HG02623 (cell line): ENCODE measurements around the gene AATF.

Source experiments
- ATAC-seq: cut with Tn5 transposase; IDR thresholded peaks from one replicate; pipeline ENCODE4 v1.9.1; 2021; ENCODE audit warnings: moderate library complexity; ENCODE audit not compliant: unreplicated experiment

Gene AATF

GRCh38 chr17:37041932-37042331 is 93.2 kb downstream of the AATF start:
- ATAC-seq = no peak

- ATAC-seq = no peak
Measured at GRCh38 chr17:37043201-37043600, 94.4 kb downstream of the AATF start.

- ATAC-seq = no peak
Measured at GRCh38 chr17:37045351-37045922, 96.7 kb downstream of the AATF start.

GRCh38 chr17:37047631-37048104 is 98.9 kb downstream of the AATF start:
- peak; percentile 50 for ATAC-seq

GRCh38 chr17:37048811-37049210 is 100.1 kb downstream of the AATF start:
- ATAC-seq = no peak

GRCh38 chr17:37050920-37051319 is 102.2 kb downstream of the AATF start:
- no peak for ATAC-seq

GRCh38 chr17:37051381-37051780 is 102.6 kb downstream of the AATF start:
- no peak for ATAC-seq

- ATAC-seq = no peak
Measured at GRCh38 chr17:37051833-37052232, 103.1 kb downstream of the AATF start.

GRCh38 chr17:37052450-37052849 is 103.7 kb downstream of the AATF start:
- ATAC-seq = no peak

- ATAC-seq = no peak
Measured at GRCh38 chr17:37054894-37055293, 106.1 kb downstream of the AATF start.

- ATAC-seq = no peak
Measured at GRCh38 chr17:37056622-37057021, 107.9 kb downstream of the AATF start.

GRCh38 chr17:37059493-37059892 is 110.7 kb downstream of the AATF start:
- no peak for ATAC-seq

- no peak for ATAC-seq
Measured at GRCh38 chr17:37060094-37060493, 111.3 kb downstream of the AATF start.

GRCh38 chr17:37060928-37061327 is 112.2 kb downstream of the AATF start:
- no peak for ATAC-seq

- ATAC-seq = no peak
Measured at GRCh38 chr17:37062021-37062420, 113.3 kb downstream of the AATF start.

GRCh38 chr17:37064206-37064605 is 115.5 kb downstream of the AATF start:
- no peak for ATAC-seq

GRCh38 chr17:37064956-37065355 is 116.2 kb downstream of the AATF start:
- ATAC-seq = no peak

- ATAC-seq = no peak
Measured at GRCh38 chr17:37065486-37066321, 117.0 kb downstream of the AATF start.

GRCh38 chr17:37066322-37067255 is 117.8 kb downstream of the AATF start:
- ATAC-seq = no peak

- ATAC-seq = no peak
Measured at GRCh38 chr17:37067555-37068111, 118.9 kb downstream of the AATF start.

- ATAC-seq = no peak
Measured at GRCh38 chr17:37068266-37068665, 119.5 kb downstream of the AATF start.
